Endothelial cell of umbilical vein (primary cell): ENCODE data around the gene ADAMTS17. TPM values are rescaled to one million over a fixed set of nuclear protein-coding genes. Genes with fewer than 3 reads are reported as not detected.

Experiments
- BruUV-seq: library from RNA; stranded (reverse); fragments of 400-500 nt; replicated peaks from 2 replicates; lab custom pipeline; 2021; lab: Mats Ljungman, UMichigan
- CTCF ChIA-PET: fragments of 300-600, 350-600 bp; sonication (Branson Sonifier 250); formaldehyde crosslinking; loops from one replicate; lab custom pipeline; 2021; ENCODE audit warnings: antibody characterized with exemption, inconsistent platforms; lab: Charles Lee
- POLR2A ChIA-PET: fragments of 300-600, 350-600 bp; sonication (Branson Sonifier 250); formaldehyde crosslinking; loops from one replicate; lab custom pipeline; 2021; ENCODE audit warnings: antibody characterized with exemption, inconsistent platforms; lab: Charles Lee
- DNase-seq: peaks from one replicate; pipeline ENCODE4 v3.0.0-alpha.2; 2011; ENCODE audit warnings: low read depth, low spot score
- FAIRE-seq: peaks from 2 replicates; lab custom pipeline; 2011; peaks lifted over from hg19 to GRCh38; lab: Jason Lieb, UNC
- H2AFZ ChIP-seq: 2 replicates; pipeline ENCODE4 v1.6.0; 2012; ENCODE audit warnings: low read depth, low read length, control low read depth, inconsistent platforms
- H3K27ac ChIP-seq: 2 replicates; pipeline ENCODE4 v1.5.1; 2011; ENCODE audit warnings: low read depth, mild to moderate bottlenecking, control low read depth, low read length, moderate library complexity; ENCODE audit not compliant: insufficient read depth
- H3K27me3 ChIP-seq, 2 experiments: 2 replicates each; pipeline versions ENCODE4 v1.6.0 to v1.6.1; 2011; ENCODE audit warnings: low read length in 2 of 2, mixed read lengths in 1 of 2; ENCODE audit not compliant: control insufficient read depth in 2 of 2, insufficient read depth in 2 of 2
- H3K36me3 ChIP-seq, 2 experiments: 2 replicates in 1 of 2; 3 replicates in 1 of 2; pipeline ENCODE4 v1.5.1; 2011; ENCODE audit warnings: low read length in 2 of 2, mild to moderate bottlenecking in 1 of 2, moderate library complexity in 1 of 2; ENCODE audit not compliant: control insufficient read depth in 2 of 2, insufficient read depth in 2 of 2; ENCODE audit errors: extremely low read depth in 1 of 2
- H3K4me1 ChIP-seq: 3 replicates; pipeline ENCODE4 v1.5.1; 2011; ENCODE audit warnings: mild to moderate bottlenecking, low read length; ENCODE audit not compliant: control insufficient read depth, insufficient read depth; ENCODE audit errors: extremely low read depth
- H3K4me2 ChIP-seq: 2 replicates; pipeline ENCODE4 v1.6.1; 2011; ENCODE audit warnings: low read length, control low read depth, mixed read lengths; ENCODE audit not compliant: insufficient read depth
- H3K4me3 ChIP-seq, 3 experiments: fragments of 200-600 bp in 1 of 3; sonication (generic), shearing (Covaris generic) in 1 of 3; replicated peaks in 1 of 3; 2 replicates each; pipeline ENCODE4 v1.5.1; 2011 to 2016; ENCODE audit warnings: control low read depth in 3 of 3, low read length in 3 of 3, mild to moderate bottlenecking in 2 of 3, inconsistent platforms in 1 of 3, low read depth in 1 of 3, moderate library complexity in 1 of 3; ENCODE audit not compliant: insufficient read depth in 1 of 3
- H3K79me2 ChIP-seq: 2 replicates; pipeline ENCODE4 v1.6.0; 2012; ENCODE audit warnings: low read length, inconsistent platforms; ENCODE audit not compliant: control insufficient read depth, insufficient read depth
- H3K9ac ChIP-seq: replicated peaks from 2 replicates; pipeline ENCODE3; 2011; ENCODE audit warnings: low read length, control low read depth; ENCODE audit not compliant: insufficient read depth; ENCODE audit errors: extremely low read depth
- H3K9me1 ChIP-seq: replicated peaks from 3 replicates; pipeline ENCODE4 v1.6.0; 2011; ENCODE audit warnings: mild to moderate bottlenecking, low read length; ENCODE audit not compliant: control insufficient read depth, insufficient read depth; ENCODE audit errors: extremely low read depth
- H3K9me3 ChIP-seq: replicated peaks from 2 replicates; pipeline ENCODE4 v1.5.1; 2012; ENCODE audit warnings: low read length, inconsistent platforms; ENCODE audit not compliant: control insufficient read depth, insufficient read depth
- H4K20me1 ChIP-seq: replicated peaks from 2 replicates; pipeline ENCODE3; 2011; ENCODE audit warnings: mild to moderate bottlenecking, low read length; ENCODE audit not compliant: control insufficient read depth, insufficient read depth; ENCODE audit errors: extremely low read depth
- CTCF ChIP-seq, 2 donors: IDR thresholded peaks; 1 replicate in 1 of 2; 2 replicates in 1 of 2; pipeline ENCODE4 v1.5.1; 2011; ENCODE audit warnings: low read length in 2 of 2, mild to moderate bottlenecking in 2 of 2, moderate library complexity in 2 of 2, control low read depth in 1 of 2, inconsistent platforms in 1 of 2, low read depth in 1 of 2; ENCODE audit not compliant: insufficient read depth in 1 of 2; ENCODE audit errors: extremely low read depth in 1 of 2
- EZH2 ChIP-seq: IDR thresholded peaks from 2 replicates; pipeline ENCODE4 v1.6.1; 2012; ENCODE audit warnings: borderline replicate concordance, low read depth, mild to moderate bottlenecking, moderate library complexity, low read length, inconsistent platforms; ENCODE audit not compliant: severe bottlenecking
- FOS ChIP-seq: IDR thresholded peaks from 2 replicates; pipeline ENCODE4 v1.6.1; 2011; ENCODE audit warnings: mild to moderate bottlenecking, low read length, moderate library complexity, borderline replicate concordance; ENCODE audit not compliant: insufficient read depth
- GATA2 ChIP-seq: IDR thresholded peaks from 2 replicates; pipeline ENCODE4 v1.7.0; 2011; ENCODE audit warnings: low read depth, mild to moderate bottlenecking, moderate library complexity, mixed read lengths, low read length; ENCODE audit not compliant: insufficient read length, insufficient read depth
- JUN ChIP-seq: IDR thresholded peaks from 2 replicates; pipeline ENCODE4 v1.6.1; 2011; ENCODE audit warnings: borderline replicate concordance, low read depth; ENCODE audit not compliant: insufficient read length, insufficient read depth
- MYC ChIP-seq: IDR thresholded peaks from one replicate; pipeline ENCODE4 v1.6.1; 2011; ENCODE audit warnings: mild to moderate bottlenecking, low read depth, low read length
- POLR2A ChIP-seq: IDR thresholded peaks from 2 replicates; pipeline ENCODE4 v1.6.1; 2012; ENCODE audit warnings: low read depth, mild to moderate bottlenecking, control low read depth, low read length
- POLR2AphosphoS5 ChIP-seq: IDR thresholded peaks from 2 replicates; pipeline ENCODE4 v1.6.1; 2012; ENCODE audit warnings: low read depth, mild to moderate bottlenecking, control low read depth, low read length, moderate library complexity; ENCODE audit not compliant: insufficient read depth
- dilution Hi-C: fragments of 300-500 bp; cut with MboI; formaldehyde crosslinking; loops from one replicate; pipeline ENCODE4 v1.15.0; 2019; ENCODE audit warnings: low sequenced_read_pairs; ENCODE audit not compliant: extremely low pct_ligation_motif_present
- intact Hi-C: fragments of 100-400 bp; cut with micrococcal nuclease; formaldehyde crosslinking; loops from one replicate; pipeline ENCODE4 v1.10.0; 2022
- polyA plus RNA-seq, 4 experiments: library from polyadenylated mRNA; depleted of rRNA in 3 of 4; stranded (reverse) in 3 of 4; unstranded in 1 of 4; fragments of >200 nt; gene quantifications; 2 replicates each; pipeline versions ENCODE4 v1.2.1 to v1.2.3, GENCODE V29; 2011 to 2012; ENCODE audit warnings: missing spikeins in 1 of 4
- total RNA-seq: library from RNA; stranded (reverse); gene quantifications from 2 replicates; pipeline ENCODE4 v1.2.3, GENCODE V29; 2021
- TF ChIP-seq, protein P1 (sequence below): IDR thresholded peaks from 2 replicates; pipeline ENCODE4 v1.6.1; 2011; ENCODE audit not compliant: insufficient read depth, insufficient read length

The ADAMTS17 gene
- total and polyA plus RNA-seq, 2 donors (not counting 3 experiments of a cell fraction or from before 2014, with no cell fraction given): 0.12 TPM; not detected in 1

- H3K4me2 ChIP-seq: no peak overlapping the region
- no peak overlapping the region for H2AFZ ChIP-seq
- H3K4me3 ChIP-seq: no peak overlapping the region
- DNase-seq (no peak), FAIRE-seq (no peak)
- no peaks in the 10 kb centered on the region for H3K9me1 ChIP-seq
- BruUV-seq: no TSS peak
- H3K9ac ChIP-seq: no peak overlapping the region
- dilution Hi-C loops: no loop called here
- H3K9me3 ChIP-seq: no peaks in the 10 kb centered on the region
- intact Hi-C loops: no loop called here
- no peaks in the 10 kb centered on the region for H3K79me2 ChIP-seq
- POLR2A ChIA-PET: no interaction called here
- H3K27me3 ChIP-seq: no peaks in the 10 kb centered on the region
- CTCF ChIA-PET: interaction anchor here (0.7 to 1.1 kb wide), 2 partner anchors 8 to 12 kb away, joined by 3 read pairs; no protein-coding TSS in a partner anchor
- H3K36me3 ChIP-seq: no peaks in the 10 kb centered on the region
- TF ChIP-seq GATA2 (no peak), FOS (no peak), MYC (no peak), JUN (no peak), POLR2A (no peak), POLR2AphosphoS5 (no peak), EZH2 (no peak), CTCF (IDR thresholded peaks at IDR 0.05; ENCODE audit: extremely low read depth in 1 of 2, insufficient read depth in 1 of 2, low read depth in 1 of 2, low read length in 2 of 2) (no peak)
- TF ChIP-seq, protein P1, sequence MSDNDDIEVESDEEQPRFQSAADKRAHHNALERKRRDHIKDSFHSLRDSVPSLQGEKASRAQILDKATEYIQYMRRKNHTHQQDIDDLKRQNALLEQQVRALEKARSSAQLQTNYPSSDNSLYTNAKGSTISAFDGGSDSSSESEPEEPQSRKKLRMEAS: no peak
- no peak overlapping the region for H3K27ac ChIP-seq
- no peaks in the 10 kb centered on the region for H3K4me1 ChIP-seq
- no peaks in the 10 kb centered on the region for H4K20me1 ChIP-seq
Measured at GRCh38 chr15:100050877-100051786, 290.6 kb downstream of the ADAMTS17 start.
